ENCODE measurements around the gene RBPJL.

Gene RBPJL

GRCh38 chr20:45339084-45339483, 32.4 kb downstream of the RBPJL start:
- Histone ChIP-seq H3K27me3 (ENCODE audit: insufficient read depth, low read depth) (no peaks in the 10 kb centered on the region), H3K36me3 (ENCODE audit: insufficient read depth) (no peaks in the 10 kb centered on the region), H3K9ac (no peak overlapping the region), H3K27ac (no peak overlapping the region), H3K4me3 (IDR thresholded peaks at IDR 0.05; ENCODE audit: insufficient read depth, low read depth, low read length) (no peak overlapping the region), H3K4me2 (peak overlapping the region; percentile 20; the same call in 1 of the 2 replicates), H2AFZ (ENCODE audit: low read depth) (no peak overlapping the region), H3K79me2 (ENCODE audit: insufficient read depth, low read depth) (no peaks in the 10 kb centered on the region; the same call in none of the 2 replicates), H3K4me1 (ENCODE audit: low read depth, poor library complexity, severe bottlenecking) (peaks cover 32% of the 10 kb centered on the region), H4K20me1 (ENCODE audit: insufficient read depth) (no peaks in the 10 kb centered on the region)
- no peak for TF ChIP-seq CTCF (conservative IDR thresholded peaks at IDR 0.05; ENCODE audit: low read depth, low read length)

- Histone ChIP-seq H3K4me2 (no peak overlapping the region; the same call in 1 of the 2 replicates), H3K79me2 (ENCODE audit: insufficient read depth, low read depth) (no peaks in the 10 kb centered on the region; the same call in none of the 2 replicates), H3K4me1 (ENCODE audit: low read depth, poor library complexity, severe bottlenecking) (peaks cover 32% of the 10 kb centered on the region), H3K36me3 (ENCODE audit: insufficient read depth) (no peaks in the 10 kb centered on the region), H3K27me3 (ENCODE audit: insufficient read depth, low read depth) (no peaks in the 10 kb centered on the region), H2AFZ (ENCODE audit: low read depth) (no peak overlapping the region), H3K27ac (no peak overlapping the region), H3K9ac (no peak overlapping the region), H4K20me1 (ENCODE audit: insufficient read depth) (no peaks in the 10 kb centered on the region), H3K4me3 (IDR thresholded peaks at IDR 0.05; ENCODE audit: insufficient read depth, low read depth, low read length) (no peak overlapping the region)
- TF ChIP-seq CTCF (conservative IDR thresholded peaks at IDR 0.05; ENCODE audit: low read depth, low read length) = no peak
Observed at GRCh38 chr20:45339799-45340198, 33.2 kb downstream of the RBPJL start.

- peaks cover 34% of the 10 kb centered on the region for H3K4me1 ChIP-seq (ENCODE audit: low read depth, poor library complexity, severe bottlenecking)
- no peak overlapping the region for H3K4me3 ChIP-seq (IDR thresholded peaks at IDR 0.05; ENCODE audit: insufficient read depth, low read depth, low read length)
- no peaks in the 10 kb centered on the region; the same call in none of the 2 replicates for H3K79me2 ChIP-seq (ENCODE audit: insufficient read depth, low read depth)
- H3K4me2 ChIP-seq = no peak overlapping the region; the same call in 1 of the 2 replicates
- no peak overlapping the region for H3K9ac ChIP-seq
- H3K36me3 ChIP-seq (ENCODE audit: insufficient read depth) = no peaks in the 10 kb centered on the region
- no peak for TF ChIP-seq CTCF (conservative IDR thresholded peaks at IDR 0.05; ENCODE audit: low read depth, low read length)
- no peak overlapping the region for H2AFZ ChIP-seq (ENCODE audit: low read depth)
- no peak overlapping the region for H3K27ac ChIP-seq
- H3K27me3 ChIP-seq (ENCODE audit: insufficient read depth, low read depth) = no peaks in the 10 kb centered on the region
- H4K20me1 ChIP-seq (ENCODE audit: insufficient read depth) = no peaks in the 10 kb centered on the region
Observed at GRCh38 chr20:45340236-45340847, 33.7 kb downstream of the RBPJL start.

GRCh38 chr20:45340951-45341350, 34.3 kb downstream of the RBPJL start:
- no peak overlapping the region for H3K9ac ChIP-seq
- peaks cover 40% of the 10 kb centered on the region for H3K4me1 ChIP-seq (ENCODE audit: low read depth, poor library complexity, severe bottlenecking)
- no peak overlapping the region for H3K4me2 ChIP-seq
- no peaks in the 10 kb centered on the region for H3K36me3 ChIP-seq (ENCODE audit: insufficient read depth)
- H4K20me1 ChIP-seq (ENCODE audit: insufficient read depth) = no peaks in the 10 kb centered on the region
- no peaks in the 10 kb centered on the region; the same call in none of the 2 replicates for H3K79me2 ChIP-seq (ENCODE audit: insufficient read depth, low read depth)
- no peak overlapping the region for H3K27ac ChIP-seq
- H3K27me3 ChIP-seq (ENCODE audit: insufficient read depth, low read depth) = no peaks in the 10 kb centered on the region
- H3K4me3 ChIP-seq (IDR thresholded peaks at IDR 0.05; ENCODE audit: insufficient read depth, low read depth, low read length) = no peak overlapping the region
- no peak overlapping the region for H2AFZ ChIP-seq (ENCODE audit: low read depth)
- TF ChIP-seq CTCF (conservative IDR thresholded peaks at IDR 0.05; ENCODE audit: low read depth, low read length) = no peak

Data from KMS-11 (cell line).